Measurements from ENCODE around the gene FBP2.
A peak's percentile ranks its signal among the peaks of the same experiment; 100 is the strongest.
"Not testable (repeated sequence)": the region's sequence is repeated elsewhere in the genome, so short reads cannot be mapped to it uniquely, and the experiment has no call there.

Gene FBP2

DNA sequence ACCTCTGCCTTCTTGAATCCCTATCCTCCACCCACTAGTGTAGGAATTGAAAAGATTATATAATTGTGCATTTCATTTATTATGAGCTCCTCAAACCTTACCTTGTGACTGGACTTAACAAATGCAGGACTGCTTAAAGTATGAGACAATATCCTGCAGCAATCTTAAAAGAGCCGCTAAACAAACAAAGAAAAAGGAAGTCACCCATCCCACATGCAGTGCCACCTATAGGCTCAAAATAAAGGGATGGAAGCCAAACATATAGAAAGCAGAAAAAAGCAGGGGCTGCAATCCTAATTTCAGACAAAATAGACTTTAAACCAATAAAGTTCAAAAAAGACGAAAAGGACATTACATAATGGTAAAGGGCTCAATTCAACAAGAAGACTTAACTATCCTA, 30.1 kb downstream of the FBP2 start:
- DNase-seq (ENCODE audit: low read depth), result no peak

GRCh38 chr9:94560237-94560636, 33.4 kb downstream of the FBP2 start:
- no peak for DNase-seq (ENCODE audit: low read depth)

DNA sequence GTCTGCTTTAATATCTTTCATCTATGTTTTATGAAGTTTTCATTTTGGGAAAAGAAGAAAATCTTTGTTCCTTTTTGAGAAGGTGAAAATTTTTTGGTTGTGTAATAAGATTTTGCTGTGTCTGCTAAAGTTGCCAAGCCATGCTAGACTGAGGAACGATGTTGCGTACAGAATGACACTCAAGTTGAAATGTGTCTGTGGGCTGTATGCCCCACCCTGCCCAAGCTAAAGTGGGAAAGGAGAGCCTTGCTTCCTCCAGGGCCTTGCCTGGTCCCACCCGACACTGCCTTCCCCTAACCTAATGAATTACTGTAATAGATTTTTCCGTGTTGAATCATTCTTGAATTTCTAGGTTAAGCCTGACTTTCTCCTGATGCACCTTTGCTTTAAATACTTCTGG, 36.2 kb downstream of the FBP2 start:
- DNase-seq (ENCODE audit: low read depth), result no peak

- DNase-seq (ENCODE audit: low read depth), result peak; percentile 21
These were observed 38.9 kb downstream of the FBP2 start, which contains the start of gene PCAT7 for GRCh38 chr9:94554439-94555331. PCAT7 (plus strand) TSS chr9:94555083.

DNA sequence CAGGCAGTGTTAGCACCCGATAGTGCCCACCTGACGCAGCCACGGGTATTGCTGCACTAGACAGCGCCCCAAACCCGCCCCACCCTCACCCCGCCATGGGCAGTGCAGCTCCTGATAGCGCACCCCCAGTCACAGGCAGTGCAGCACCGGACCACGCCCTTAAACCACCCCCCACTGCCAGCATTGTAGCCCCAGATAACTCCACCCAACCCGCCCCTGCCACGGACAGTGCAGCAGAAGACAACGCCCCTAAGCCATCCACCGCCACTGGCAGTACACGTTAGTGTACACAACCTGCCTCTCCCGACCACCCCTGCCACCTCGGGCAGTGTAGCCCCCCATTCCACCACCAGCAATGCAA, 39.6 kb downstream of the FBP2 start:
- no peak for DNase-seq (ENCODE audit: low read depth)

GRCh38 chr9:94553029-94553938, 40.3 kb downstream of the FBP2 start:
- no peak for DNase-seq (ENCODE audit: low read depth)

DNA sequence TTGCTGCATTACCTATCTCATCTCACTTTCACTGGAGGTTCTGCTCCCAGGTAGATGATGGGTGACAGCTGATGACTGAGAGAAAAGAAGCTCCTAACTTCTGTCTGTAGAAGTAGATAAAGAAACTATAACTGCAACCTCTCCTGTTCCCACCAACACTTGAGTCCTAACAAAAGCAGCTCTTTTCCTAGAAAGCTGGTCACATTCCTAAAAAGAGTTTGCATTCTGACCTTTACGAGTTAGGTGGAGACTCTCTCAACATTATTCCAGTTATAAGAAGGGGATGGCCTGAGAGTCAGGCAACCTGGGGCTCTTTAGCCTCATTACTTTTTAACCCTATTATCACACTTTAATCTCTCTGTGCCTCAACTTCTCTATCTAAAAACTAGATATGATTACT, 47.7 kb downstream of the FBP2 start:
- DNase-seq (ENCODE audit: low read depth), result no peak

- DNase-seq (ENCODE audit: low read depth), result not testable (repeated sequence)
These were observed 49.3 kb downstream of the FBP2 start for GRCh38 chr9:94544335-94544734.

DNA sequence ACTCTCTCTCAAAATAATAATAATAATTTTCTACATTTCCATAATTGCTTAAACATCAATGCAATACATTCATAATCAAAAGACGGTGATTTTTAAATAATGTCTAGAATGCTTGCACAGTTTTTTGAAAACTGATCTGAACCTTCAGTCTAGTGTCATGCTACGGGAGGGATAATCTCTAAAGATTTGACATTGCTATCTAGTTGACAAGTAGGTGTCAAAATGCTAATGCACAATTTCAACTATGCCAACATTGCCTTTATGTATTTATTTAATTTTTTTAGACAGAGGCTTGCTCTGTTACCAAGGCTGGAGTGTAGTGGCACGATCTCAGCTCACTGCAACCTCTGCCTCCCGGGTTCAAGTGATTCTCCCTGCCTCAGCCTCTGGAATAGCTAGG, 54.7 kb downstream of the FBP2 start:
- no peak for DNase-seq (ENCODE audit: low read depth)

- no peak for DNase-seq (ENCODE audit: low read depth)
These were observed 58.7 kb downstream of the FBP2 start for GRCh38 chr9:94534901-94535300.

GRCh38 chr9:94533601-94534000, 60.0 kb downstream of the FBP2 start:
- DNase-seq (ENCODE audit: low read depth), result no peak

DNA sequence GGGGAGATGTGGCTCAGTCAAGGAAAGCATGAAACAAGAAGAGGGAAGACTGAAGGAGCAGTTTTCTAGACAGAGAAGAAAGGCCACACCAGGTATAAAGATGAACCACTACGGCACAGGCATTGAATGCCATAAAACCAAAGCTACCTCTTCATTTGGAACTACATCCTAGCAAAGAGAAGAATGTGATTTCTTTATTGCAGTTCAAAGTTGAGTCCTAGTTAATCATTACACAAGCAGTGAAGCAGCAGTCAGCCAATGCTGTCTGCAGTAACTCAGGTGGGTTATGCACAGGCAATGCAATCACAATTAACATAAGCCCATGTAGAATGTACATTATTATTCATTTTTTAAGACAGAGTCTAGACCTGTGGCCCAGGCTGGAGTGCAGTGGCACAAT, 60.5 kb downstream of the FBP2 start:
- no peak for DNase-seq (ENCODE audit: low read depth)

DNA sequence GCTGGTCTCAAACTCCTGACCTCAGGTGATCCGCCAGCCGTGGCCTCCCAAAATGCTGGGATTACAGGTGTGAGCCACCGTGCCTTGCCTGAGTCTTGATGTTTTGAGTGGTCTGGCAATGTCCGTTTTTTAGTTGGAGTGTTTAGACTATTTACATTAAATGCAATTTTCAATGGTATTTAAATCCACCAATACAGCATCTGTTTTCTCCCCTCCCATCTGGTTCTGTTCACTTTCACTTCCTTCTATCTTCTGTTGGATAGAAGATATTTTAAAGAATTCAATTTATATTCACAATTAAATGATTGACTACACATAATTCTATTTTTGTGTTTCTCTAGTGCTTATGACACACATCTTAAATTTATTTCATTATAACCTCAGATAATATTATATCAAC, 64.7 kb downstream of the FBP2 start:
- no peak for DNase-seq (ENCODE audit: low read depth)

GRCh38 chr9:94526951-94527350, 66.7 kb downstream of the FBP2 start:
- no peak for DNase-seq (ENCODE audit: low read depth)

- no peak for DNase-seq (ENCODE audit: low read depth)
These were observed 67.4 kb downstream of the FBP2 start for GRCh38 chr9:94526271-94526670.

- no peak for DNase-seq (ENCODE audit: low read depth)
These were observed 68.1 kb downstream of the FBP2 start for GRCh38 chr9:94525396-94526035.

- DNase-seq (ENCODE audit: low read depth), result no peak
These were observed 76.4 kb downstream of the FBP2 start for GRCh38 chr9:94517254-94517653.

DNA sequence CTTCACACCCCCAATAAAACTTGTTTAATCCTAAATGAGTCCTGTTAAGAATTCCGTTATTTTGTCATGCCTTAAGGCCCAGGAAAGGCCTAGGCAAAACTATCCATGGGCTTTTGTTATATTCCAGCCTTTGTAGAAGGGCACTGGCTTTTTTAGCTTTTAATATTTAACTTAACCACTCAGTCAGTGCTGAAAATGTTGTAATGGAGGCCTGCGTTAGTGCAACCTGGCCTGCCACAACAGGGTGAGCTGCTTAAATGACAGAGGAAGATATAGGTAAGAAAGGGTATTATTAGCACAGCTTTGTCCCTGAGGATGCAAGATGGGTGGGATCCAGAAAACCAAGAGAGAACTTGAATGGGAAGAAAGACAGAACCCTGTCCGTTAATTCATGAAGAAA, 78.9 kb downstream of the FBP2 start:
- DNase-seq (ENCODE audit: low read depth), result no peak

GRCh38 chr9:94511955-94512265, 81.7 kb downstream of the FBP2 start:
- no peak for DNase-seq (ENCODE audit: low read depth)

GRCh38 chr9:94511134-94511954, 82.3 kb downstream of the FBP2 start:
- no peak for DNase-seq (ENCODE audit: low read depth)

Measured in ELR (cell line).